Measurements from ENCODE around the gene NET1.
"Not testable (repeated sequence)": the region's sequence is repeated elsewhere in the genome, so short reads cannot be mapped to it uniquely, and the experiment has no call there.

NET1 gene

DNA sequence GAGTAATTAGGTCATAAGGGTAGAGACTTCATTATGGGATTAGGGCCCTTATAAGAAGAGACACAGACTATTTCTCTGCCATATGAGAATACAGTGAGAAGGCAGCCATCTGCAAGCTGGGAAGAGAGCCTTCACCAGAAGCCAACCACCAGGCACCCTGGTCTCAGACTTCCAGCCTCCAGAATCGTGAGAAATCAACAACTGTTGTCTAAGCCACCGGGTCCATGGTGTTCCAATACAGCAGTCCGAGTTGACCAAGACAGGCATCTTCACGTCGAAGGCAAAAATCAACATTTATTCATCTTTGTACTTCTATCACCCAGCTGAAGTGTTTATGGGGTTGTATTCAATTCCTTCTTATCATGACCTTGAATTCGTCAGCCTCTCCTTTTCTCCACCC is 13.0 kb upstream of the NET1 start:
- no peak for DNase-seq
- H3K4me1 ChIP-seq (ENCODE audit: control extremely low read depth in 1 of 4, control insufficient read depth in 4 of 4, insufficient read depth in 4 of 4, low read length in 3 of 4): no peaks in the 10 kb centered on the region
- H3K27me3 ChIP-seq (replicated peaks in 2 of 5; ENCODE audit: control insufficient read depth in 4 of 5, insufficient read depth in 5 of 5, low read length in 4 of 5): no peaks in the 10 kb centered on the region
- 100% methylated on average over 1 of the region's 6 CpGs for WGBS (ENCODE audit: insufficient coverage)
- POLR2A ChIA-PET: no interaction called here
- H3K9me3 ChIP-seq (ENCODE audit: control extremely low read depth in 1 of 5, control insufficient read depth in 4 of 5, insufficient read depth in 2 of 5, low read depth in 1 of 5, low read length in 4 of 5): no peaks in the 10 kb centered on the region
- H3K27ac ChIP-seq (ENCODE audit: insufficient read depth in 1 of 2, low read depth in 1 of 2, low read length in 2 of 2, poor library complexity in 1 of 2, severe bottlenecking in 2 of 2): no peak overlapping the region
- CTCF ChIA-PET: interaction anchor here (0.8 kb wide), 1 partner anchor 16 kb away, joined by 3 read pairs; no protein-coding TSS in a partner anchor
- no peak overlapping the region for H3K4me3 ChIP-seq (ENCODE audit: control insufficient read depth in 1 of 7, extremely low read depth in 1 of 7, insufficient read depth in 4 of 7, low read depth in 2 of 7, low read length in 6 of 7)
- no peaks in the 10 kb centered on the region for H3K36me3 ChIP-seq (ENCODE audit: control insufficient read depth in 4 of 4, insufficient read depth in 4 of 4, low read length in 3 of 4)

DNA sequence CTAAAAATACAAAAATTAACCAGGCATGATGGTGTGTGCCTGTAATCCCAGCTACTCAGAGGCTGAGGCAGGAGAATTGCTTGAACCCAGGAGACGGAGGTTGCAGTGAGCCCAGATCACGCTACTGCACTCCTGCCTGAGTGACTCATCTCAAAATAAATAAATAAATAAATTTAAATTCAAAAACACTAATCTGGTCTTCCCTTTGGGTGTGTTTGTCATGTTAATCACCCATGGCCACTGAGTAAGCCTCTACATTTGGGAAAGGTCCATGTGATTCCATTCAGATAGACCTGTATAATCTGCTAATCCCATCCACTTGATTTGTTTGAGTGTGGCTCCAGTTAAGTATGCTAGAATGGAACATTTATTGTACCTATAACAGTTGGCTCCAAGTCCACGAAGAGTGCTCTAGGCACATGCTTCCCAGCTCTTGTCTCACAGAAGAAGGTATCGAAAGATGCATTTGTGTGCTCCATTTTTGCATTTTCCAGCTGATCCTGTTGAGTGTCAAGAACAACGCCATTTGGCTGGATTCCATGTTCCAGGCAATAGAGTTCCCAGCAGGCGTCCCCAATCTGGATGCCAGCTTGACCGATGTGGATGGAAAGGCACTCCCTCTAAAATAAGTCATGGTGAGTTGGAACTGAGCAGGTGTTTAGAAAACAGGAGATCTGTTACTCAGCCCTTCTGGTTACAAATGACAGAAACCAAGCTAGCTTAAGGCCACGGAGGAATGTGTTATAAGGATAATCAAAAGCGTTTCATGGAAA is 11.7 kb upstream of the NET1 start:
- Histone ChIP-seq H3K4me3 (ENCODE audit: control insufficient read depth in 1 of 7, extremely low read depth in 1 of 7, insufficient read depth in 4 of 7, low read depth in 2 of 7, low read length in 6 of 7) (no peak overlapping the region), H3K4me1 (ENCODE audit: control extremely low read depth in 1 of 4, control insufficient read depth in 4 of 4, insufficient read depth in 4 of 4, low read length in 3 of 4) (no peaks in the 10 kb centered on the region), H3K9me3 (ENCODE audit: control extremely low read depth in 1 of 5, control insufficient read depth in 4 of 5, insufficient read depth in 2 of 5, low read depth in 1 of 5, low read length in 4 of 5) (no peaks in the 10 kb centered on the region), H3K36me3 (ENCODE audit: control insufficient read depth in 4 of 4, insufficient read depth in 4 of 4, low read length in 3 of 4) (no peaks in the 10 kb centered on the region), H3K27ac (ENCODE audit: insufficient read depth in 1 of 2, low read depth in 1 of 2, low read length in 2 of 2, poor library complexity in 1 of 2, severe bottlenecking in 2 of 2) (no peak overlapping the region), H3K27me3 (replicated peaks in 2 of 5; ENCODE audit: control insufficient read depth in 4 of 5, insufficient read depth in 5 of 5, low read length in 4 of 5) (no peaks in the 10 kb centered on the region)
- 98% methylated on average over 5 of the region's 9 CpGs for WGBS (ENCODE audit: insufficient coverage)
- ChIA-PET POLR2A (interaction anchor here (0.6 kb wide), 1 partner anchor 1047 kb away, joined by 3 read pairs; no protein-coding TSS in a partner anchor), CTCF (interaction anchor here (1.6 to 1.7 kb wide), 2 partner anchors 10 to 32 kb away, joined by 4 to 6 read pairs; no protein-coding TSS in a partner anchor)
- DNase-seq: no peak

DNA sequence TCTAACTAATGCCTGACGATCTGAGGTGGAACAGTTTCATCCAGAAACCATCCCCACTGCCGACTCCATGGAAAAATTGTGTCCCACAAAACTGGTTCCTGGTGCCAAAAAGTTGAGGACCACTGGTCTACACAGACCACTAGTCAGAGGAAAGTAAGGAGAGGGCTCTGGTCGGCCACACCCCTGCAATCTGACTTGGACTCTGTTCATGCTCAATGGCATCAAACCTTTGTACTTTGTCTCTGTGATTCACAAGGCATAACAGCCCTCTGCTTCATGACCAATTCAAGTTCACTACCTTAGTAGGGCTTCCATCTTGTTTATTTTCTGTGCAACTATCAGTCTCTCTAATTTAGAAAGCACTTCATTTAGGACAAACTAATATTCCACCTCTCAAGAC is 9.6 kb upstream of the NET1 start:
- Histone ChIP-seq H3K27me3 (replicated peaks in 2 of 5; ENCODE audit: control insufficient read depth in 4 of 5, insufficient read depth in 5 of 5, low read length in 4 of 5) (no peaks in the 10 kb centered on the region), H3K27ac (ENCODE audit: insufficient read depth in 1 of 2, low read depth in 1 of 2, low read length in 2 of 2, poor library complexity in 1 of 2, severe bottlenecking in 2 of 2) (no peak overlapping the region), H3K9me3 (ENCODE audit: control extremely low read depth in 1 of 5, control insufficient read depth in 4 of 5, insufficient read depth in 2 of 5, low read depth in 1 of 5, low read length in 4 of 5) (no peaks in the 10 kb centered on the region), H3K4me3 (ENCODE audit: control insufficient read depth in 1 of 7, extremely low read depth in 1 of 7, insufficient read depth in 4 of 7, low read depth in 2 of 7, low read length in 6 of 7) (no peak overlapping the region), H3K36me3 (ENCODE audit: control insufficient read depth in 4 of 4, insufficient read depth in 4 of 4, low read length in 3 of 4) (no peaks in the 10 kb centered on the region), H3K4me1 (ENCODE audit: control extremely low read depth in 1 of 4, control insufficient read depth in 4 of 4, insufficient read depth in 4 of 4, low read length in 3 of 4) (no peaks in the 10 kb centered on the region)
- ChIA-PET CTCF (interaction anchor here (1.1 kb wide), 1 partner anchor 10 kb away, joined by 3 read pairs; no protein-coding TSS in a partner anchor), POLR2A (no interaction called here)
- WGBS (ENCODE audit: insufficient coverage): 94% methylated on average over 2 of the region's 3 CpGs
- no peak for DNase-seq

DNA sequence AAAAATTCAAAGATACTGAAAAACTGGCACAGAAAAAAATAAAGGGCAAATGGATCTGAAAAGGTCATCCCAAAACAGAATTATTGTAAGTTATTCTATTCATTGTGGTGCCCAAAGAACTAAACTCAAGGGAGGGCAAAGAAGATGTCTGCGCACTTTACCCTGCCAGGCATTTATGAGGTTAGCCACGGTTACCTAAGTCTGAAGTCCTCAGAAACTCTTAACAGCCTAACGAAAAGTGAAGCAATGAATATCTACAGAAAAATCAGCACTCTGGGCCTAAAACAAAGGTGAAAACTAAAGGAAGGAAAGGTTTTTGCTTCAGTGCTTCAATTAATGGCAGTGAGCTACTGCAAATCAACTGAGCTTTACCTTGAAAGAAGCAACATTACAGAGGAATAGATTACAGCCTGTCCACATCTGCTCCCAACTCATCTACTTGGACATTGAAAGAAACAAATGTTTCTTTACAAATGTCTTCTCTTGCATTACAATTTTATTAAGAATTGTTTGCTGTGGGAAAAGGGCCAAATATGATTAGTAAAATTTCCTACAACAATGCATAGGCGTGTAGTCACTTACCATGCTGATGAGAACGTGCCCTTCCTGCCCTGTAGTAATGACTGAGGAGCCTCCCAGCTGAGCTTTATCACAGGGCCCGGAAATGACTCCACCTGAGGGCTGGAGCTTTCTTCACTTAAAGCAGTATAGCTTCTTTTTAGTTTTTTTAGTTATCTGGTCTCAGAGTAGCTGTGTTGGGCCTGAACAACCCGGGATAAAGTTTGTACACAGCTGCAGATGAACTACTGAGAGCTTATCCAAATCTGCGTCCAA is 7.9 kb upstream of the NET1 start, which contains the start of gene TUBAL3:
Gene TUBAL3 (minus strand): TSS at position 621 of the 834 bp plus-strand sequence. CDS start 36 bp downstream, at position 585.
- no peaks in the 10 kb centered on the region for H3K9me3 ChIP-seq (ENCODE audit: control extremely low read depth in 1 of 5, control insufficient read depth in 4 of 5, insufficient read depth in 2 of 5, low read depth in 1 of 5, low read length in 4 of 5)
- H3K4me1 ChIP-seq (ENCODE audit: control extremely low read depth in 1 of 4, control insufficient read depth in 4 of 4, insufficient read depth in 4 of 4, low read length in 3 of 4): no peaks in the 10 kb centered on the region
- H3K36me3 ChIP-seq (ENCODE audit: control insufficient read depth in 4 of 4, insufficient read depth in 4 of 4, low read length in 3 of 4): no peaks in the 10 kb centered on the region
- ChIA-PET CTCF (interaction anchor here (1.0 to 1.2 kb wide), 2 partner anchors 9 to 38 kb away, joined by 4 to 5 read pairs; no protein-coding TSS in a partner anchor), POLR2A (no interaction called here)
- 93% methylated on average over 5 of the region's 8 CpGs for WGBS (ENCODE audit: insufficient coverage)
- no peak within 1 kb of the TSS for H3K4me3 ChIP-seq (ENCODE audit: control insufficient read depth in 1 of 7, extremely low read depth in 1 of 7, insufficient read depth in 4 of 7, low read depth in 2 of 7, low read length in 6 of 7)
- no peak for DNase-seq
- no peaks in the 10 kb centered on the region for H3K27me3 ChIP-seq (replicated peaks in 2 of 5; ENCODE audit: control insufficient read depth in 4 of 5, insufficient read depth in 5 of 5, low read length in 4 of 5)
- H3K27ac ChIP-seq (ENCODE audit: insufficient read depth in 1 of 2, low read depth in 1 of 2, low read length in 2 of 2, poor library complexity in 1 of 2, severe bottlenecking in 2 of 2): no peak within 1 kb of the TSS

DNA sequence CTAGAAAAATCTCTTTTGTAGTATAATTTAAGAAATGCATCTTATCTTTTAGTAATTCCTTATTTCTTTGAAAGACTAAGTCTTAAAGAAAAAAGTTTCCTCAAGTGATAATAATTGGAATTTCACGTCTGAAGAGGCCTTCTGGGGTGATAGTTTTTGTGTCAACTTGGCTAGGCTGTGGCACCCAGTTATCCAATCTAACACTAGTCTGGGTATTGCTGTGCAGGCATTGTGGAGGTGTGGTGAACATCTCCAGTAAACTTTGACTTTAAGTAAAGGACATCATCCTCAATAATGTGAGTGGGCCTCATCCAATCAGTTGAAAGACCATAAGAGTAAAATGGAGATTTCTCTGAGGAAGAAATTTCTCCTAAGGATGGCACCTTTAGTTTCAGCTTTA is 5.4 kb upstream of the NET1 start:
- H3K4me3 ChIP-seq (ENCODE audit: control insufficient read depth in 1 of 7, extremely low read depth in 1 of 7, insufficient read depth in 4 of 7, low read depth in 2 of 7, low read length in 6 of 7): no peak overlapping the region
- no peak for DNase-seq
- H3K27ac ChIP-seq (ENCODE audit: insufficient read depth in 1 of 2, low read depth in 1 of 2, low read length in 2 of 2, poor library complexity in 1 of 2, severe bottlenecking in 2 of 2): no peak overlapping the region
- CTCF ChIA-PET: interaction anchor here (1.0 kb wide), 1 partner anchor 568 kb away, joined by 3 read pairs; no protein-coding TSS in a partner anchor
- no peaks in the 10 kb centered on the region for H3K36me3 ChIP-seq (ENCODE audit: control insufficient read depth in 4 of 4, insufficient read depth in 4 of 4, low read length in 3 of 4)
- H3K9me3 ChIP-seq (ENCODE audit: control extremely low read depth in 1 of 5, control insufficient read depth in 4 of 5, insufficient read depth in 2 of 5, low read depth in 1 of 5, low read length in 4 of 5): no peaks in the 10 kb centered on the region
- no peaks in the 10 kb centered on the region for H3K27me3 ChIP-seq (replicated peaks in 2 of 5; ENCODE audit: control insufficient read depth in 4 of 5, insufficient read depth in 5 of 5, low read length in 4 of 5)
- POLR2A ChIA-PET: no interaction called here
- H3K4me1 ChIP-seq (ENCODE audit: control extremely low read depth in 1 of 4, control insufficient read depth in 4 of 4, insufficient read depth in 4 of 4, low read length in 3 of 4): peaks cover 0 to 2% (median under 1%) of the 10 kb centered on the region in 4 experiments
- no CpG with 5 or more reads among the region's 1 CpG for WGBS (ENCODE audit: insufficient coverage)

DNA sequence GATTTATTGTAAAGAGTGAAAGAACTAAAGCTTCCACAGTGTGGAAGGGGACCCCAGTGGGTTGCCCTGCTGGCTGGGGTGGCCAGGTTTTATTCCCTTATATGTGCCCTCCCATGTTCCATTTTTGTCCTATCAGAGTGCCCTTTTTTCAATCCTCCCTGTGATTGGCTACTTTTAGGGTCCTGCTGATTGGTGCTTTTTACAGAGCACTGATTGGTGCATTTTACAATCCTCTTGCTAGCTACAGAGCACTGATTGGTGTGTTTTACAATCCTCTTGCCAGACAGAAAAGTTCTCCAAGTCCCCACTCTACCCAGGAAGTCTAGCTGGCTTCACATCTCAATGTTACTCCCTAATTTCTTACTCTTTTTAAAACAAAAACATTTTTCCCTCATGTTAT is 1.6 kb upstream of the NET1 start:
- POLR2A ChIA-PET: not testable (repeated sequence)

More for the DNA sequence above, 1.6 kb upstream of the NET1 start:
- peaks cover 0 to 13% (median 9%) of the 10 kb centered on the region in 4 experiments for H3K4me1 ChIP-seq (ENCODE audit: control extremely low read depth in 1 of 4, control insufficient read depth in 4 of 4, insufficient read depth in 4 of 4, low read length in 3 of 4)
- DNase-seq; H3K9me3 ChIP-seq (ENCODE audit: control extremely low read depth in 1 of 5, control insufficient read depth in 4 of 5, insufficient read depth in 2 of 5, low read depth in 1 of 5, low read length in 4 of 5); H3K36me3 ChIP-seq (ENCODE audit: control insufficient read depth in 4 of 4, insufficient read depth in 4 of 4, low read length in 3 of 4); H3K27ac ChIP-seq (ENCODE audit: insufficient read depth in 1 of 2, low read depth in 1 of 2, low read length in 2 of 2, poor library complexity in 1 of 2, severe bottlenecking in 2 of 2); H3K27me3 ChIP-seq (replicated peaks in 2 of 5; ENCODE audit: control insufficient read depth in 4 of 5, insufficient read depth in 5 of 5, low read length in 4 of 5); H3K4me3 ChIP-seq (ENCODE audit: control insufficient read depth in 1 of 7, extremely low read depth in 1 of 7, insufficient read depth in 4 of 7, low read depth in 2 of 7, low read length in 6 of 7): not testable (repeated sequence)
- CTCF ChIA-PET: interaction anchor here (1.1 to 1.5 kb wide), 3 partner anchors 10 to 561 kb away, joined by 3 to 6 read pairs (median 3); no protein-coding TSS in a partner anchor
